ENCODE data around the gene OLIG1.

OLIG1 gene

GRCh38 chr21:33089395-33090119, 19.6 kb downstream of the OLIG1 start:
- Histone ChIP-seq H3K27me3 (ENCODE audit: control insufficient read depth, insufficient read depth, low read length, poor library complexity, severe bottlenecking) (no peaks in the 10 kb centered on the region), H3K36me3 (ENCODE audit: control insufficient read depth, insufficient read depth, low read length) (no peaks in the 10 kb centered on the region), H3K4me1 (ENCODE audit: control insufficient read depth, insufficient read depth, low read length) (no peaks in the 10 kb centered on the region), H3K9me3 (ENCODE audit: control insufficient read depth, low read length) (no peaks in the 10 kb centered on the region), H3K27ac (ENCODE audit: insufficient read depth, low read depth, low read length, poor library complexity, severe bottlenecking) (no peak overlapping the region), H3K4me3 (ENCODE audit: insufficient read depth, low read depth, low read length) (no peak overlapping the region)
- 95 to 97% methylated on average over 4 of the region's 4 CpGs for WGBS, 2 experiments

GRCh38 chr21:33096426-33096825, 26.5 kb downstream of the OLIG1 start:
- H3K27me3 ChIP-seq (ENCODE audit: control insufficient read depth, insufficient read depth, low read length, poor library complexity, severe bottlenecking) = no peaks in the 10 kb centered on the region
- no peaks in the 10 kb centered on the region for H3K9me3 ChIP-seq (ENCODE audit: control insufficient read depth, low read length)
- H3K27ac ChIP-seq (ENCODE audit: insufficient read depth, low read depth, low read length, poor library complexity, severe bottlenecking) = no peak overlapping the region
- 23 to 25% methylated on average over 5 of the region's 5 CpGs for WGBS, 2 experiments
- no peaks in the 10 kb centered on the region for H3K36me3 ChIP-seq (ENCODE audit: control insufficient read depth, insufficient read depth, low read length)
- peaks cover 8% of the 10 kb centered on the region for H3K4me1 ChIP-seq (ENCODE audit: control insufficient read depth, insufficient read depth, low read length)
- H3K4me3 ChIP-seq (ENCODE audit: insufficient read depth, low read depth, low read length) = no peak overlapping the region

- Histone ChIP-seq H3K9me3 (ENCODE audit: control insufficient read depth, low read length) (no peaks in the 10 kb centered on the region), H3K36me3 (ENCODE audit: control insufficient read depth, insufficient read depth, low read length) (no peaks in the 10 kb centered on the region), H3K27me3 (ENCODE audit: control insufficient read depth, insufficient read depth, low read length, poor library complexity, severe bottlenecking) (no peaks in the 10 kb centered on the region), H3K4me1 (ENCODE audit: control insufficient read depth, insufficient read depth, low read length) (peaks cover 14% of the 10 kb centered on the region), H3K4me3 (ENCODE audit: insufficient read depth, low read depth, low read length) (no peak overlapping the region), H3K27ac (ENCODE audit: insufficient read depth, low read depth, low read length, poor library complexity, severe bottlenecking) (no peak overlapping the region)
- WGBS, 2 experiments = 91 to 92% methylated on average over 7 of the region's 7 CpGs
Observed at GRCh38 chr21:33099131-33099530, 29.2 kb downstream of the OLIG1 start.

GRCh38 chr21:33101300-33101911, 31.5 kb downstream of the OLIG1 start:
- no peaks in the 10 kb centered on the region for H3K27me3 ChIP-seq (ENCODE audit: control insufficient read depth, insufficient read depth, low read length, poor library complexity, severe bottlenecking)
- H3K36me3 ChIP-seq (ENCODE audit: control insufficient read depth, insufficient read depth, low read length) = no peaks in the 10 kb centered on the region
- peaks cover 7% of the 10 kb centered on the region for H3K4me1 ChIP-seq (ENCODE audit: control insufficient read depth, insufficient read depth, low read length)
- WGBS, 2 experiments = 55 to 64% methylated on average over 30 of the region's 30 CpGs
- no peak overlapping the region for H3K4me3 ChIP-seq (ENCODE audit: insufficient read depth, low read depth, low read length)
- H3K27ac ChIP-seq (ENCODE audit: insufficient read depth, low read depth, low read length, poor library complexity, severe bottlenecking) = peak overlapping the region; percentile 39
- no peaks in the 10 kb centered on the region for H3K9me3 ChIP-seq (ENCODE audit: control insufficient read depth, low read length)

GRCh38 chr21:33105088-33105487, 35.1 kb downstream of the OLIG1 start:
- WGBS, 2 experiments = 22 to 23% methylated on average over 2 of the region's 2 CpGs
- Histone ChIP-seq H3K9me3 (ENCODE audit: control insufficient read depth, low read length) (no peaks in the 10 kb centered on the region), H3K4me1 (ENCODE audit: control insufficient read depth, insufficient read depth, low read length) (peaks cover 11% of the 10 kb centered on the region), H3K4me3 (ENCODE audit: insufficient read depth, low read depth, low read length) (no peak overlapping the region), H3K27me3 (ENCODE audit: control insufficient read depth, insufficient read depth, low read length, poor library complexity, severe bottlenecking) (peaks cover 28% of the 10 kb centered on the region), H3K27ac (ENCODE audit: insufficient read depth, low read depth, low read length, poor library complexity, severe bottlenecking) (no peak overlapping the region), H3K36me3 (ENCODE audit: control insufficient read depth, insufficient read depth, low read length) (no peaks in the 10 kb centered on the region)

GRCh38 chr21:33108228-33108627, 38.3 kb downstream of the OLIG1 start:
- Histone ChIP-seq H3K36me3 (ENCODE audit: control insufficient read depth, insufficient read depth, low read length) (no peaks in the 10 kb centered on the region), H3K9me3 (ENCODE audit: control insufficient read depth, low read length) (no peaks in the 10 kb centered on the region), H3K4me3 (ENCODE audit: insufficient read depth, low read depth, low read length) (no peak overlapping the region), H3K27ac (ENCODE audit: insufficient read depth, low read depth, low read length, poor library complexity, severe bottlenecking) (no peak overlapping the region), H3K27me3 (ENCODE audit: control insufficient read depth, insufficient read depth, low read length, poor library complexity, severe bottlenecking) (peaks cover 51% of the 10 kb centered on the region), H3K4me1 (ENCODE audit: control insufficient read depth, insufficient read depth, low read length) (peaks cover 31% of the 10 kb centered on the region)
- 92 to 96% methylated on average over 4 of the region's 4 CpGs for whole genome bisulfite sequencing, 2 experiments

- Histone ChIP-seq H3K36me3 (ENCODE audit: control insufficient read depth, insufficient read depth, low read length) (no peaks in the 10 kb centered on the region), H3K4me1 (ENCODE audit: control insufficient read depth, insufficient read depth, low read length) (peaks cover 34% of the 10 kb centered on the region), H3K27me3 (ENCODE audit: control insufficient read depth, insufficient read depth, low read length, poor library complexity, severe bottlenecking) (peaks cover 60% of the 10 kb centered on the region), H3K4me3 (ENCODE audit: insufficient read depth, low read depth, low read length) (no peak overlapping the region), H3K9me3 (ENCODE audit: control insufficient read depth, low read length) (no peaks in the 10 kb centered on the region), H3K27ac (ENCODE audit: insufficient read depth, low read depth, low read length, poor library complexity, severe bottlenecking) (no peak overlapping the region)
- WGBS, 2 experiments = 27 to 28% methylated on average over 45 of the region's 45 CpGs
Observed at GRCh38 chr21:33109574-33110339, 39.8 kb downstream of the OLIG1 start.

- no peaks in the 10 kb centered on the region for H3K9me3 ChIP-seq (ENCODE audit: control insufficient read depth, low read length)
- H3K27ac ChIP-seq (ENCODE audit: insufficient read depth, low read depth, low read length, poor library complexity, severe bottlenecking) = no peak overlapping the region
- 71 to 77% methylated on average over 9 of the region's 9 CpGs for WGBS, 2 experiments
- no peak overlapping the region for H3K4me3 ChIP-seq (ENCODE audit: insufficient read depth, low read depth, low read length)
- H3K27me3 ChIP-seq (ENCODE audit: control insufficient read depth, insufficient read depth, low read length, poor library complexity, severe bottlenecking) = peaks cover 66% of the 10 kb centered on the region
- peaks cover 34% of the 10 kb centered on the region for H3K4me1 ChIP-seq (ENCODE audit: control insufficient read depth, insufficient read depth, low read length)
- no peaks in the 10 kb centered on the region for H3K36me3 ChIP-seq (ENCODE audit: control insufficient read depth, insufficient read depth, low read length)
Observed at GRCh38 chr21:33110340-33110715, 40.4 kb downstream of the OLIG1 start.

GRCh38 chr21:33111577-33111976, 41.6 kb downstream of the OLIG1 start:
- no peak overlapping the region for H3K4me3 ChIP-seq (ENCODE audit: insufficient read depth, low read depth, low read length)
- H3K27me3 ChIP-seq (ENCODE audit: control insufficient read depth, insufficient read depth, low read length, poor library complexity, severe bottlenecking) = peaks cover 75% of the 10 kb centered on the region
- H3K9me3 ChIP-seq (ENCODE audit: control insufficient read depth, low read length) = no peaks in the 10 kb centered on the region
- H3K4me1 ChIP-seq (ENCODE audit: control insufficient read depth, insufficient read depth, low read length) = peaks cover 34% of the 10 kb centered on the region
- no peak overlapping the region for H3K27ac ChIP-seq (ENCODE audit: insufficient read depth, low read depth, low read length, poor library complexity, severe bottlenecking)
- no peaks in the 10 kb centered on the region for H3K36me3 ChIP-seq (ENCODE audit: control insufficient read depth, insufficient read depth, low read length)
- WGBS, 2 experiments = 88 to 90% methylated on average over 6 of the region's 6 CpGs

- WGBS, 2 experiments = 76 to 78% methylated on average over 4 to 5 of the region's 5 CpGs
- Histone ChIP-seq H3K9me3 (ENCODE audit: control insufficient read depth, low read length) (no peaks in the 10 kb centered on the region), H3K27ac (ENCODE audit: insufficient read depth, low read depth, low read length, poor library complexity, severe bottlenecking) (no peak overlapping the region), H3K4me1 (ENCODE audit: control insufficient read depth, insufficient read depth, low read length) (peaks cover 36% of the 10 kb centered on the region), H3K36me3 (ENCODE audit: control insufficient read depth, insufficient read depth, low read length) (no peaks in the 10 kb centered on the region), H3K27me3 (ENCODE audit: control insufficient read depth, insufficient read depth, low read length, poor library complexity, severe bottlenecking) (peaks cover 80% of the 10 kb centered on the region), H3K4me3 (ENCODE audit: insufficient read depth, low read depth, low read length) (no peak overlapping the region)
Observed at GRCh38 chr21:33112151-33112550, 42.2 kb downstream of the OLIG1 start.
